GM13976 (cell line): ENCODE results near the gene CENPV.

ENCODE experiments used
- DNase-seq: peaks from one replicate; pipeline ENCODE4 v3.0.0; 2012; ENCODE audit warnings: low spot score
- CTCF ChIP-seq: IDR thresholded peaks from 2 replicates; pipeline ENCODE4 v1.5.1; 2012; ENCODE audit warnings: borderline replicate concordance, mild to moderate bottlenecking; ENCODE audit not compliant: insufficient read depth; ENCODE audit errors: extremely low read depth, missing control alignments, control extremely low read depth
- in situ Hi-C: fragments of 300-500 bp; cut with MboI; formaldehyde crosslinking; loops from one replicate; pipeline ENCODE4 v1.12.0; 2022; ENCODE audit warnings: low sequenced_read_pairs, mixed read lengths, inconsistent platforms; ENCODE audit not compliant: unreplicated experiment

The CENPV gene

GRCh38 chr17:16358394-16358793 lies 5.1 kb upstream of the CENPV start:
- no peak for TF ChIP-seq CTCF
- DNase-seq: no peak
- in situ Hi-C loops: no loop called here

GRCh38 chr17:16354585-16354984 lies 1.3 kb upstream of the CENPV start:
- TF ChIP-seq CTCF: no peak
- in situ Hi-C loops: no loop called here
- no peak for DNase-seq

- in situ Hi-C loops: no loop called here
- TF ChIP-seq CTCF: no peak
- DNase-seq: peak; percentile 48
Observed at GRCh38 chr17:16352667-16353316, 477 bp downstream of the CENPV start.

- TF ChIP-seq CTCF: no peak
- in situ Hi-C loops: no loop called here
- DNase-seq: peak; percentile 54
Observed at GRCh38 chr17:16352303-16352666, 984 bp downstream of the CENPV start.

- TF ChIP-seq CTCF: no peak
- DNase-seq: no peak
- in situ Hi-C loops: no loop called here
Observed at GRCh38 chr17:16351831-16352230, 1.4 kb downstream of the CENPV start.

GRCh38 chr17:16349431-16349830 lies 3.8 kb downstream of the CENPV start:
- in situ Hi-C loops: no loop called here
- TF ChIP-seq CTCF: no peak
- no peak for DNase-seq
